ENCODE data around the gene PORCN.

DNA sequence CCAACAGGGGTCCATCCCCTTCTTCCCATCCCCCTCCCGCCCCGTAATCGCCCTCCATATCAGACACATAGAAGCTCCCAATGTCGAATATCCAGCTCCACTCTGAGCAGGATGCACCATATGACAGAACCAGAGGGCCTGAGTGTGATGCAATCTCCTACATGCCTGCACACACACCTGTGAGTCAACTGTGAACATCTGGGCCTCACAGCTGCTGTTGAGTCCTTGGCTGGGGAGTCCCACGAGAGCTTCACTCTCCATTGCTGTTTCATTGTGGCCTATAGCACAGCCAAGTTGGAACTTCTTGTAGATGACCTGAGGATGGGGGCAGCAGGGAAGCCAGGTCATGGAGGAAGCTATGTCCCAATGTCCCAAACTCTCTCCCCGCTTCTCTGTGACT lies 47.0 kb upstream of the PORCN start:
- TF ChIP-seq PAX8 (CRISPR knock-in tag; IDR thresholded peaks at IDR 0.05; ENCODE audit: borderline replicate concordance) (no peak), SRF (IDR thresholded peaks at IDR 0.05; ENCODE audit: low read depth, low read length) (no peak), TCF12 (IDR thresholded peaks at IDR 0.05) (no peak), TCF12 (CRISPR knock-in tag; IDR thresholded peaks at IDR 0.05) (no peak), JUN (CRISPR knock-in tag; IDR thresholded peaks at IDR 0.05) (no peak), POLR2AphosphoS5 (IDR thresholded peaks at IDR 0.05; ENCODE audit: low read depth, low read length) (no peak), HDAC6 (IDR thresholded peaks at IDR 0.05; ENCODE audit: low read depth, low read length) (no peak)
- TF ChIP-seq, protein P1, sequence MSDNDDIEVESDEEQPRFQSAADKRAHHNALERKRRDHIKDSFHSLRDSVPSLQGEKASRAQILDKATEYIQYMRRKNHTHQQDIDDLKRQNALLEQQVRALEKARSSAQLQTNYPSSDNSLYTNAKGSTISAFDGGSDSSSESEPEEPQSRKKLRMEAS (IDR thresholded peaks at IDR 0.05), result no peak

All from HepG2 (cell line).